SJSA1 (cell line): ENCODE data around the gene OR4L1. TPM values are rescaled to one million over a fixed set of nuclear protein-coding genes. Genes with fewer than 3 reads are reported as not detected.

Experiments used
- total RNA-seq: library from RNA; depleted of rRNA; stranded (reverse); fragments of >200 nt; shearing (Covaris generic); gene quantifications from 2 replicates; pipeline ENCODE4 v1.2.3, GENCODE V29; 2014; rRNA removed

The OR4L1 gene
- total RNA-seq, 1 experiment from 2014 or later, result not detected

Other genes with a start within 250 kb of the OR4L1 start
- gene OR4K2, start 184.9 kb upstream of the OR4L1 start, total RNA-seq, result not detected in 2 replicates
- gene OR4K5, start 139.4 kb upstream of the OR4L1 start, total RNA-seq, result not detected in 2 replicates
- gene OR4K1, start 129.1 kb upstream of the OR4L1 start, total RNA-seq, result not detected in 2 replicates
- not detected in 2 replicates for gene OR4K15, start 84.5 kb upstream of the OR4L1 start, total RNA-seq
- gene OR4Q2, start 57.9 kb upstream of the OR4L1 start, total RNA-seq, result not detected in 2 replicates
- not detected in 2 replicates for gene OR4K14, start 40.7 kb upstream of the OR4L1 start, total RNA-seq
- not detected in 2 replicates for gene OR4K13, start 24.0 kb upstream of the OR4L1 start, total RNA-seq
- not detected in 2 replicates for gene OR4K17, start 50.7 kb downstream of the OR4L1 start, total RNA-seq
- gene OR4N5, start 78.8 kb downstream of the OR4L1 start, total RNA-seq, result not detected in 2 replicates
- gene OR11G2, start 130.9 kb downstream of the OR4L1 start, total RNA-seq, result not detected in 2 replicates
- not detected in 2 replicates for gene OR11H6, start 163.7 kb downstream of the OR4L1 start, total RNA-seq
- not detected in 2 replicates for gene OR11H7, start 168.9 kb downstream of the OR4L1 start, total RNA-seq
- not detected in 2 replicates for gene OR11H4, start 179.2 kb downstream of the OR4L1 start, total RNA-seq
- gene TTC5, start 245.9 kb downstream of the OR4L1 start, total RNA-seq, result 9.9 and 20.7 TPM in 2 replicates